ENCODE data around the gene RPL35A.
"Not testable (repeated sequence)": the region's sequence is repeated elsewhere in the genome, so short reads cannot be mapped to it uniquely, and the experiment has no call there.

RPL35A gene

DNA sequence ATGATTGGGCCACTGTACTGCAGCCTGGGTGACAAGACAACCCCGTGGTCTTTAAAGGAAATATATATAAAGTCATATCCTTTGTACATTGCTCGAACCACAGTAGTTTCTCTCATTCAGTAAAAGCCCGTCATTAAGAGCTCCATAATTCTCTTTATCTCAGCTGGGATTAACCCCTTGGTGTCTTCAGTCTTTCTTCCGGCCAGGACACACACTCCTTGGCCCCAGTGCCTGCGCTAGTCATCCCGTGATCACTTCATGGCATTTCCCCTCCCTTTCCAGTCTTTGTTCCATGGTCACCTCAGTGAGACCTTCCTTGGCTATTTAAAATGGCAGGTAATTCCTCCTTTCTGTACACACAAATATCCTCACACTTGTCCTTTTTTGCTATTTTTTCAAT lies 3.3 kb downstream of the RPL35A start:
- DNase-seq = no peak

DNA sequence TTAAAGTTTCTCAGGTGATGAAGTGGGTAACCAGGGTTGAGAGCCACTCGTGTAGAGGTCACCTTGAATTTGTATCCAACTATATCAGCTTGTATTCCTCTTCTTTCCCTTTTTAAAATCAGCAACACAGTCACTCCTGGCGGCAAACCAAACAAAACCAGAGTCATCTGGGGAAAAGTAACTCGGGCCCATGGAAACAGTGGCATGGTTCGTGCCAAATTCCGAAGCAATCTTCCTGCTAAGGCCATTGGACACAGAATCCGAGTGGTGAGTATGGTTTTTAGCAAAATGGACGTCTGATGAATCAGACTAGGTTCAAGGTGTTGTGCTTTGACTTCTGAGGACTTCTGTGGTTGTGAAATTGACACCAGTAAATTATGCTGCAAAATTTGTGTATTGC lies 3.9 kb downstream of the RPL35A start:
- no peak for DNase-seq

DNA sequence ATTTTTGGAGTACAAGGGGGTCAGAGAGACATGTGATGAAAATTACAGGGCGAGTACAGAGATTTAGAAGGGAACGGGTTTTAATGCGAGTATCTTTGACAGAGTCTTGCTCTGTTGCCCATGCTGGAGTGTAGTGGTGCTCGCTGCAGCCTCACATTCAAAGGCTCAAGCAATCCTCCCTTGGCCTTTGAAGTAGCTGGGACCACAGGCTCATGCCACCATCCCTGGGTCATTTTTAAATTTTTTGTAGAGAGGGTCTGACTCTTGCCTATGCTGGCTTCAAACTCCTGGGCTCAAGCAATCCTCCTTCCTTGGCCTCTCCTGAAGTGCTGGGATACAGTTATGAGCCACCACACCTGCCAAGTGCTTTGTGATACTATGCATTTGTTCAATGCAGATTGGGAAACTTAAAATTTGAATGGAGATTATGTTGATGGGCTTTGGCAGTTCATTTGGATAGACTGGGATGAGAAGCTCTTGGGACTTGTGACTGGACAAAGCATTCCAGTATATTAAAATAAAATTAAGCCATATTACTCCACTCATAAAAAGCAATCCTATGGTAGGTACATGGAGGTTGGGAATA lies 6.0 kb downstream of the RPL35A start:
- DNase-seq = no peak

DNA sequence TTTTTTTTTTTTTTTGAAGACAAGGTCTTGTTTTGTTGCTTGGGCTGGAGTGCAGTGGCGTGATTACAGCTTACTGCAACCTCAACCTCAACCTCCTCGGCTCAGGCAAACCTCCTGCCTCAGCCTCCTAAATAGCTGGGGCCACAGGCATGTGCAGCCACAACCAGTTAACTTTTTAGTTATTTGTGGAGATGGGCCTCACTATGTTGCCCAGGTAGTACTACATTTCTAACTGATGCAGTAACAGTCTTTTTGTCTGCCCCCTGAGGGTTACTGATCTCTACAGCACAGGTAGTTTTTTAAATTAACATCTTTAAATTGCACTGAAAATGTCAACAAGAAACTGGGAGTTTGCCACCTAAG lies 6.6 kb downstream of the RPL35A start:
- DNase-seq = no peak

DNA sequence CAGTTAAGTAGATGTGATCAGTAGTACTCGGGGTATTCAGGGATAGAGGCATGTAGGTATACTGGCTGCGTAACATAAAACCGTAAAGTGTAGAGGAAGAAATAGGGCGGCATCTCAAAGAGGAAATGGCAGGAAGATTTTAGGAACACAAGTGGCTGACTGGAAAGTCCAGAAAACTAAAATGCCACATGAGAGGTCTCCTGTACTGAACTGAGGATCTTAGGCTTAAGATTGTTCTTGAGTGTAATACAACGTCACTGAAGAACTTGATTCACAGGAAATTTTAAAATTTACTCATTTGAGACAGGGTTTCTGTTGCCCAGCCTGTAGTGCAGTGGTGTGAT lies 7.8 kb downstream of the RPL35A start:
- no peak for DNase-seq

DNA sequence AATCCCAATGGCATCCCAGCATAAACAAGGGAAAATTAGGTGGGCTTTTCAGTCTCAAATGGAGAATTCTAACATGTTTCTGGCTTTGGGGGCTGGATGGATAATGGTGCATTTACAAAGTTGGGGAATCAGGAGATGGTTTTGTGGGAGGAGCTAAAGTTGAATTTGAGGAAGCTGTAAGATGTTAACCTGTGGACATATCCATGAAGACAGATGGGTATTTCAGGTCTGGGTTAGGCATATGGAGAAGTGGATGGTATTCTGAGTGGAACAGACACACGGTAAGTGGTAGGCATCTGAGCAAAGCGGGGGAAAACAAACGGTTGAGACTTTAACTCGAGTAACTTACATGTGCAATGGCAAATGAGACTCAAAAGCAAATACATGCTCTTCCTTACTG lies 8.4 kb downstream of the RPL35A start:
- DNase-seq = peak in 1 of 2 experiments; percentile 28

DNA sequence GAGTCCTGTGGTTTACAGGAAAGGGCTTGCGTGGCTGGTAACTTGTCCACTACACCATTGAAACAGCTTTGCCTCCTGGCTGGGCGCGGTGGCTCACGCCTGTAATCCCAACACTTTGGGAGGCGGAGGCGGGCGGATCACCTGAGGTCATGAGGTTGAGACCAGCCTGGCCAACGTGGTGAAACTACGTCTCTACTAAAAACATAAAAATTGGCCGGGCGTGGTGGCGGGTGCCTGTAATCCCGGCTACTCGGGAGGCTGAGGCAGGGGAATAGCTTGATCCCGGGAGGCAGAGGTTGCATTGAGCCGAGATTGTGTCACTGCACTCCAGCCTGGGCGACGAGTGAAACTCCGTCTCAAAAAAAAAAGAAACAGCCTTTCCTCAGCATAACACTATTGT lies 8.9 kb downstream of the RPL35A start:
- not testable (repeated sequence) for DNase-seq

DNA sequence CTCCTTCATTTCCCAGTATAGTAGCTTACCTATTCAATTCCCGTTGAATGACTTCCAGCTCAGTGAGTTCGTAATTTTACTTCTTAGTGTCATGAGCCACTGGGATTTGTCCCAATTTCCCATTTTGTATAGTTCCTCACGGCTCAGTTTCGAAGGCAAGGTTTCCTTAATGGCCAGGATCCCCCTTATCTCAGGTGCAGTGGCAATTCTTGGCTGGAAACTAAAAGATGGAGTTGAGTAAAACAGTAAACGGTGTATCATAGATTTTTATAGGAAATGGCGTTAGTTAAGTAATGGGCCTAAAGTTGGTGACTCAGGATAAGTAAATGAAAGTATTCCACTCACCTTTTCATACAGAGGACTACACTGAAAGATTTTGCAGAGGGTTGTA lies 9.5 kb downstream of the RPL35A start:
- no peak for DNase-seq

DNA sequence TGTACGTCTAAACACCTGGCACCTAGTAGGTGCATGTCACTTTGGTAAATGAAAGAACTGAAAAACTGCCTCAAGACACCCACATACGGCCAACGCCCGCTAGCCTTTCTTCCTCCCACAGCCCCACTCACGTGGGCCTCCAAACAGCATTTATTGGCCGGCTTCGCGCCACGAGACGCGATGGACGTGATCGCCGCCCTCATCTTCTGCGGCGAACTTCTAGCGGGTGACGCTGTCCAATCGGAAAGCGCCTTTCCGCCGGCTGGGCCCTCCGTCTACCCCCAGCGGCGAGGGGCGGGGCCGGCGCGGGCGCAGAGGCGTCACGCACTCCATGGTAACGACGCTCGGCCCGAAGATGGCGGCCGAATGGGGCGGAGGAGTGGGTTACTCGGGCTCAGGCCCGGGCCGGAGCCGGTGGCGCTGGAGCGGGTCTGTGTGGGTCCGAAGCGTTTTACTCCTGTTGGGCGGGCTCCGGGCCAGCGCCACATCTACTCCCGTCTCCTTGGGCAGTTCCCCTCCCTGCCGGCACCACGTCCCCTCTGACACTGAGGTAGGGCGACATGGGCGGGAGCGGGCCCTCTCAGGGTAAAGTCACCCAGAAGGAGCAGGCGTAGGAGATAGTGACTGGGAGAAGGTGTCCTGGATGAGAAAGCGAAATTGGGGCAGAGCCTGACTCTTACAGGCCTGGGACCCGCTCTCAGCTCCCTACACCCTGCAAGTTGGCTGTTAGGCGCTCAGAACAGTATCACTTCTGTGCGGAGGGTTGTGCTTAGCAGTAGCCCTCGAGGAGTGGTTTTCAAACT lies 10.1 kb downstream of the RPL35A start, which contains the start of gene LMLN:
Gene LMLN (plus strand): TSS at position 327 of the 803 bp plus-strand sequence. CDS start 29 bp downstream, at position 356.
- DNase-seq = peak; percentile 97

DNA sequence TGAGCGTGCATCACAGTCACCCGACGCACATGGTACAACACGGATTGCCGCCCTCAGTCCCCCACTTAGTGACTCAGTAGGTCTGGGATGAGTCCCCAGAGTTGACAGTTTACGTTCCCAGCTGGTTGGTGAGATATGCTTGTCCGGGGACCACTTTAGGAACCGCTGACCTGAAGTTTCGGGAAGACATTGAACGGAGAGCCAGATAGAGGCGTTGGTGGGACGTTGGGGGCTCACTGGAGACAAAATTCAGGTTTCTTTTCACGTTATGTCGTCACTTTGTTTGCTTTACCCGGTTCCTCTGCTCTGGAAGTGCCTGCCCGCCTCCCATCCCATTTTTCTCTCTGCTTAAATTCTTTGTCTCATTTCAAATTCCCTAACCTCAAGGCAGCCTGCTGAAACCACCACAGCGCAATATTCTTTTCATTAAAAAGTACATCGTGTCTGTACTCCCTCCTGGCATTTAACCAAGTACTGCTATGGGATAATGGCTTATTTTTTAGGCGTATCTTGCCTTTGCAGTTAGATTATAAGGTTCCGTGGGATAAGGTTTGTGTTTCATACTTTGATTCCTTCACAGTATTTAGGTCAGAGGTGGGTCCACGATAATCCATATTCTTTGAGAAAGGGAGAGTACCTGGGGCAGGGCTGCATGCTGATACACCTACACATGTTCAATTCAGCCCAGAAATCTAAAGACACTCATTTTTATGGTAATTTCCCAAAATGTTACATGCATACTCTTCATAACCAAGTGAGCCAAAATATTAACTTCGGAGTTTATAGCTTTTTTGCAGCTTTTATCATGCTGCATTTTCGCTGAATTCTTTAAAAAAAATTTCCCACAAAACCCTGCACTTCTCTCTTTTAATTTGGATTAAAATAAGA lies 10.9 kb downstream of the RPL35A start:
- no peak for DNase-seq

DNA sequence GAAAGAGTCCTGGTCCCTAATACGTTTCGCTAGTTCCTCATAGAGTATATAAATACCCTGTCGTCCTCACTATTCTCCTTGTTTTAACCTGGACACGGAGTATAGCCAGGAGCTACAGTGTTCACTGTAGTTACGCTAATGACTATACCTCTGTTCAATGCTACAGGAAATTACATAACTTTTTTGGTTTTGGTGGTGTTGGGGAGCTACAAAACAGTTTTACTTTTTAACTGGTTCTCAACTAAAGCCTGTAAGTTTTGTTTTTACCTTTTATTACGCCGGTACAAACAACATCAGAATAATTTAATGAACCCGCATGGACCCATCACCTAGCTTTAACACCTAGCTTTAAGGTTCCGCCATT lies 11.6 kb downstream of the RPL35A start:
- DNase-seq = peak; percentile 75 to 82

DNA sequence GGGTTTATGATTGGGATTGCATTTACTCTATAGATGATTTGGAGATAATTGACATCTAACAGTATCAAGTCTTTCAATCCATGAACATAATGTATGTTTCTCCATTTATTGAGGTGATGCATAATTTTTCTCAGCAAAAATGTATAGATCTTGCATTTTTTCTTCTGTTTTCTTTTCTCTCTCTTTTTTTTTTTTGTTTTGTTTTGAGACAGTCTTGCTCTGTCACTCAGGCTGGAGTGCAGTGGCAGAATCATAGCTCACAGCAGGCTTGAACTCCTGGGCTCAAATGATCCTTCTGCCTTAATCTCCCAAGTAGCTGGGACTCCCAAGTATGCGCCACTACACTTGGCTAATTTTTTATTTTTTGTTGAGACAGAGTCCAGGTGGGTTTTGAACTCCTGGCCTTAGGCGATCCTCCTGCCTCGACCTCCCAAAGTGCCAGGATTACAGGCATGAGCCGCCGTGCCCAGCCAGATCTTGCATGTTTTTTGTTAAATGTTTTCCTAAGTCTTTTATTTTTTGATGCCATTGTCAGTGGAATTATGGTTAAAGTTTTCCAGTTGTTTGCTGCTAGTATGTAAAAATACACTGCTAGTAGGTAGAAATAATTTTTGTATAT lies 13.1 kb downstream of the RPL35A start:
- DNase-seq = no peak

DNA sequence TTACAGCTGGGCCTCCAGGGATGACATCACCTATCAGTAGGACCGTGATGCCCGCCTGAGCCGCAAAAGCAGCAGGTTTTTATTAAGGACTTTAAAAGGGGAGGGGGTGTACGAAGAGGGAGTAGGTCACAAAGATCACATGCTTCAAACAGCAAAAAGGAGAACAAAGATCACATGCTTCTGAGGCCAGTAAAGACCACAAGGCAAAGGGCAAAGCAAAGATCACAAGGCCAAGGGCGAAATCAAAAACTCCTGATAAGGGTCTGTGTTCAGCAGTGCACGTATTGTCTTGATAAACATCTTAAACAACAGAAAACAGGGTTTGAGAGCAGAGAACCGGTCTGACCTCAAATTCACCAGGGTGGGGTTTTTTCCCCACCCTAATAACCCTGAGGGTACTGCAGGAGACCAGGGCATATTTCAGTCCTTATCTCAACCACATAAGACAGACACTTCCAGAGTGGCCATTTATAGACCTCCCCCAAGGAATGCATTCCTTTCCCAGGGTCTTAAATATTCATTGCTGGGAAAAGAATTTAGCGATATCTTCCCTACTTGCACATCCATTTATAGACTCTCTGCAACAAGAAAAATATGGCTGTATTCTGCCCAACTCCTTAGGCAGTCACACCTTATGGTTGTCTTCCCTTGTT lies 17.5 kb downstream of the RPL35A start:
- not testable (repeated sequence) for DNase-seq

DNA sequence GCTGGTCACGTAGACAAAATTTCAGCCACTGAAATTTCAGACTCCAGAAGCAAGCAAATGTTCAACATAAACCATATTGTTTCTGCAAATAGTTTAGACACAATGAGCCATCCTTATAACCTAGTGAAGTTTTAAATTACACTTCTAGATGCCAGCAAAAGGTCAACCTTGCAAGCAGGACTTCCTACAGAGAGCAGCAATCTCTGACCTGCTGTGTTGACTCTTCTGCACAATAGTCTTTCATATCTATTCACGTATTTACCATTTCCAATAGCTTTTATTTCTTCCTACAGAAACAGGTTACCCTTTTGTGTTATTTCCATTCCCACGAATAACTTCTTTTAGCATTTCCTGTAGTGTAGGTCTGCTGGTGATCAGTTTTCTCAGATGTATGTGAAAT lies 20.6 kb downstream of the RPL35A start:
- DNase-seq = no peak

DNA sequence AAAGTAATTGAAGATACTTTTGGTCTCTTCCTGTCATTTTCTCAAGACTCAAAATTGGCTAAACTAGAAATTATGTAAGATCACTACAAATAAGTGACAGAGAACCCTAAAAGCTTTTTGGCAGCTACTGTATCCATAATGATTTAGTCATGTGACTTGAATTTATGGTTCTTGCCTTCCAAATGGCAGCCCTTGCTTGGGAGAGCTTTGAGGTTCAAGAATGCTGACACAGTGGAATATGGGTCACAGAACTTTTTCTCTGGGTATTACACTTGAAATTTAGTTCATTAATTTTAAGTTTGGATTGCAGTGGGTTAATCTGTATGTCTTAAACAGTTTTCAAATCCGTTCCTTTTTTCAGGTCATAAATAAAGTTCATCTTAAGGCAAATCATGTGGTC lies 24.0 kb downstream of the RPL35A start:
- no peak for DNase-seq

DNA sequence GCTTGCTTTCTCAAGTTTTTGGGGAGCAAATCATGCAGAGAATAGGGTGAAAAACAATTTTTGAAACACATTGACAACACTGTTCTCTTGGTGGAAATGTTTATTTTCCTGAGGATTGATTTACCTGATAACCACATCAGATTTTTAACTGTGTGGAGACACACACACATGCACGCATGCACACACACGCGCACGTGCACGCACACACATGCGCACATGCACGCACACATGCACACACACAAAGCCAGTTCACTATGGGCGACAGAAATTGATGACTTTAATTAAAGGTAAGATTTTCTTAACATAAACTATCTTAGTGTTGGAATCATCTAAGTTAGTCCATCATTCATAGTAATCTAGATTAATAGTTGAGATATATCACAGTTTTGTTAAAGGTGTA lies 25.3 kb downstream of the RPL35A start:
- DNase-seq = no peak

DNA sequence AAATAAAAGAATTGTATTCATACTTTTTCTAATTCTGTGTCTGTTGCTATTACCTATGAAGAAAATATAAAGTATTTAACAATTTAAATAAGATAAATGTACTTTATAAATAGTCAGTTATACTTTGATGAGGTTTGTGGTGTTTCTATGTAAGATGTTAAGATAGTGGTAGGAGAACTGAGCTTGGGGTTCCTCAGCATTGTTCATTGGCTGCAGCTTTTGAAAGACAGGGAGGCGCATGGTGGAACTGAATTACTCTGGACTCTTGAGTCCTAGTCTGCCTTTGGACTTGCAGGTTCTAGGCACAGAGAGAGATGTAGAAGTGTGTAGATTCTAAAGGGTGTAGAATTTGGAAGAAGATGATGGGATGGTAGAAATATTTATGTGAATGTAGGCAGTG lies 33.1 kb downstream of the RPL35A start:
- no peak for DNase-seq

DNA sequence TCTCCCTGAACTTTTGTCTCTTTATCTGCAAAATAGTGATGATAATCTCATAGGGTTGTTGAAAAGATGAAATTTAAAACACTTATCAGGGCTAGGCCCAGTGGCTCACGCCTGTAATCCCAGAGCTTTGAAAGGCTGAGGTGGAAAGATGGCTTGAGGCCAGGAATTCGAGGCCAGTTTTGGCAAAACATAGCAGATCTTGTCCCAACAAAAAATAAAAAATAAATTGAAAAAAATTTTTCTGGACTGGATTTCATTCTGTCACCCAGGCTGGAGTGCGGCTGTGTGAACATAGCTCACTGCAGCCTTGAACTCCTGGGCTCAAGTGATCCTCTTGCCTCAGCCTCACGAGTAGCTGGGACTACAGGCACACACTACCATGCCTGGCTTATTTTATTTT lies 39.7 kb downstream of the RPL35A start:
- no peak for DNase-seq

DNA sequence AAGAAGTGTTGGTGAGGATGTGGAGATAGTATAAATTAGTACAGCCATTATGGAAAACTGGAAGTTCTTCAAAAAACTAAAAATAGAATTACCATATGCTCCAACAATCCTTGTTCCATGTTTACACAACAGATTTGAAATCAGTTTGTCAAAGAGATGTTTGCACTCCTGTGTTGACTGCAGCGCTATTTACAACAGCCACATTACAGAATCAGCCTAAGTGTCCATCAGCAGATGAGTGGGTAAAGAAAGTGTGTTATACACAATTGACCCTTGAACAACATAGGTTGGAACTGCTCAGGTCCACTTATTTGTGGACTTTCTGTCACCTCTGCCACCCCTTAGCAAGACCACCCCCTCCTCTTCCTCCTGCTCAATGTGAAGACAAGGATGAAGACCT lies 44.7 kb downstream of the RPL35A start:
- no peak for DNase-seq

DNA sequence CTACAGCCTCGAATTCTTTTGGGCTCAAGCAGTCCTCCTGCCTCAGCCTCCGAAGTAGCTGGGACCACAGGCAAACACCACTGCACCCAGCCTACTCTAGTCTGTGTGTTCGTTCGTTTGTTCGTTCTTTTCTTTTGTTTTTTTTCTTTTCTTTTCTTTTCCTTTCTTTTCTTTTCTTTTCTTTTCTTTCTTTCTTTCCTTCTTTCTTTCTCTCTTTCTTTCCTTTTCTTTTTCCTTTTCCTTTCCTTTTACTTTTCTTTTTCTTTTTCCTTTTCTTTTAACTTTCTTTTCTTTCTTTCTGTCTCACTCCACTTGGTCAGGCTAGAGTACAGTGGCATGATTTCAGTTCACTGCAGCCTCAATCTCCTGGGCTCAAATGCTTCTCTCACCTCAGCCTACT lies 46.9 kb downstream of the RPL35A start:
- DNase-seq = no peak

DNA sequence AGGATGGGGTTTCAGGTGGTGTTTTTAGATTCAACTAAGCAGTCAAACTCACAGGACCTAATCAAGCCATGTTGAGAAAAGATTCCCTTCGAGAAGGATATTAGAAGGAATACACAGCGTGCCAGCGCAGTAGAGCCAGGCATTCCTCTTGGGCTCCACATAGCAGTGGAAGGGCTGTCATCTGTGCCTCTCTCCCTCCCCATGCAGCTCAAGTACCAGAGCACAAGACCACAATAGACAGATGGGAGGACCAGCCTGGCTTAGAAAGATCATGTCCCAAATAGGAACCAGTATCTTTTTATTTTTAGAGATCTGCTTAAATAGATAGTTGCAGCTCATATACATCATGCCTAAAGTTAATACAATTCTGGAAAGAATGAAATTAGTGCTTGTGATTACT lies 47.9 kb downstream of the RPL35A start:
- no peak for DNase-seq

Data from AML-193 (cell line).